ENCODE data around the gene ETV3. TPM values are rescaled to one million over a fixed set of nuclear protein-coding genes. Genes with fewer than 3 reads are reported as not detected.

The ETV3 gene
- total and polyA plus RNA-seq, 12 donors: 3.7 to 27.5 (median 20.1) TPM

GRCh38 chr1:157154940-157155514 is 16.8 kb upstream of the ETV3 start:
- WGBS, 2 donors: 37 to 40% methylated on average over 7 of the region's 7 CpGs
- no peak for TF ChIP-seq CTCF (IDR thresholded peaks at IDR 0.05)
- peak; percentile 70 to 89 (median 78) for ATAC-seq
- DNase-seq: peak; percentile 37 to 85
- Histone ChIP-seq H3K4me1 (peaks cover 8 to 38% (median 23%) of the 10 kb centered on the region in 9 donors), H3K27ac (peak overlapping the region in 3 of 10 donors; percentile 10 to 51 (median 48)), H3K27me3 (peaks cover 0 to 6% (median 0%) of the 10 kb centered on the region in 7 donors), H3K4me3 (no peak overlapping the region), H3K9me3 (no peaks in the 10 kb centered on the region), H3K36me3 (no peaks in the 10 kb centered on the region)
- intact Hi-C loops (cut with DNase I): loop anchor here in 2 of 10 donors (1.0 to 2.0 kb wide), 3 partner anchors 14 to 65 kb away; partner anchors contain the start of gene ETV3 (in 1 of the 2)

GRCh38 chr1:157154291-157154690 is 16.1 kb upstream of the ETV3 start:
- Histone ChIP-seq H3K36me3 (no peaks in the 10 kb centered on the region), H3K4me3 (no peak overlapping the region), H3K27ac (peak overlapping the region in 4 of 10 donors; percentile 10 to 51 (median 40)), H3K9me3 (no peaks in the 10 kb centered on the region), H3K4me1 (peaks cover 8 to 38% (median 23%) of the 10 kb centered on the region in 9 donors), H3K27me3 (peaks cover 0 to 6% (median 0%) of the 10 kb centered on the region in 7 donors)
- intact Hi-C loops (cut with DNase I): loop anchor here in 2 of 10 donors (2.0 kb wide), 2 partner anchors 13 to 15 kb away; partner anchors contain the start of gene ETV3 (in 1 of the 2)
- no peak for TF ChIP-seq CTCF (IDR thresholded peaks at IDR 0.05)
- WGBS, 2 donors: 56 to 67% methylated on average over 5 of the region's 5 CpGs
- no peak for ATAC-seq
- DNase-seq: no peak

GRCh38 chr1:157153746-157154145 is 15.6 kb upstream of the ETV3 start:
- H3K4me3 ChIP-seq: no peak overlapping the region
- ATAC-seq (no peak), DNase-seq (no peak)
- peaks cover 0 to 6% (median 0%) of the 10 kb centered on the region in 7 donors for H3K27me3 ChIP-seq
- WGBS, 2 donors: 78 to 88% methylated on average over 1 of the region's 1 CpG
- H3K36me3 ChIP-seq: no peaks in the 10 kb centered on the region
- H3K4me1 ChIP-seq: peaks cover 8 to 40% (median 23%) of the 10 kb centered on the region in 9 donors
- H3K27ac ChIP-seq: no peak overlapping the region
- TF ChIP-seq CTCF (IDR thresholded peaks at IDR 0.05): no peak
- H3K9me3 ChIP-seq: no peaks in the 10 kb centered on the region
- intact Hi-C loops (cut with DNase I): loop anchor here in 2 of 10 donors (2.0 kb wide), 2 partner anchors 13 to 15 kb away; partner anchors contain the start of gene ETV3 (in 1 of the 2)

- WGBS, 2 donors: 97 to 98% methylated on average over 2 of the region's 2 CpGs
- intact Hi-C loops (cut with DNase I): no loop called here
- no peaks in the 10 kb centered on the region for H3K36me3 ChIP-seq
- no peak for TF ChIP-seq CTCF (IDR thresholded peaks at IDR 0.05)
- no peaks in the 10 kb centered on the region for H3K9me3 ChIP-seq
- no peak overlapping the region for H3K4me3 ChIP-seq
- peaks cover 0 to 6% (median 0%) of the 10 kb centered on the region in 7 donors for H3K27me3 ChIP-seq
- peaks cover 8 to 38% (median 23%) of the 10 kb centered on the region in 9 donors for H3K4me1 ChIP-seq
- DNase-seq (no peak), ATAC-seq (no peak)
- H3K27ac ChIP-seq: no peak overlapping the region
Measured at GRCh38 chr1:157152510-157152909, 14.3 kb upstream of the ETV3 start.

Measured in heart right ventricle (tissue), 16 donors.